ENCODE results near the gene ACRBP. TPM values are rescaled to one million over a fixed set of nuclear protein-coding genes. Genes with fewer than 3 reads are reported as not detected.
A peak's percentile ranks its signal among the peaks of the same experiment; 100 is the strongest.

ACRBP gene
- total RNA-seq, 1 experiment from 2014 or later, result 0.77 TPM

DNA sequence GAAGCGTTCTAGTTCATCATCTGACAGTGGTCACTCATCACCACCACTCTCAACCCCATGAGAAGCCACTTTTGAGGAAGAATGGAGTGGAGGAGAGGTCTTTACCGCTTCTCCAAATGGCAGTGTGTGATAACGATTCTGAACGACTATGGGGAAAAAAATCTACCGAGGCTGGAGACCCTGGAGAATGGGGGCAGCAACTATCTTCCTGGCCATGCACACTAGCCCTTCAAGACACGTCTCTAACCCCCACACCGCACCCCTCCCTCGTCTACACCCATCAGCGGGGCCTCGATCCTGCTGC lies 15.3 kb upstream of the ACRBP start:
- peak; percentile 51 for ATAC-seq
- ChIA-PET POLR2A (ENCODE audit: unreplicated experiment) (no interaction called here), CTCF (no interaction called here)
- Histone ChIP-seq H3K9ac (ENCODE audit: low read length) (peak overlapping the region; percentile 69), H3K4me3 (ENCODE audit: low read length) (peak overlapping the region; percentile 75), H3K9me3 (ENCODE audit: low read length) (no peaks in the 10 kb centered on the region), H3F3A (ENCODE audit: low read length, unreplicated experiment) (no peaks in the 10 kb centered on the region), H3K27me3 (ENCODE audit: low read length) (no peaks in the 10 kb centered on the region), H3K27ac (ENCODE audit: low read length) (no peak overlapping the region), H3K4me2 (ENCODE audit: low read length) (peak overlapping the region; percentile 91), H3K4me1 (ENCODE audit: insufficient read depth, low read length) (peaks cover 8% of the 10 kb centered on the region; the same call in 1 of the 2 replicates), H4K20me1 (ENCODE audit: low read length) (no peaks in the 10 kb centered on the region), H3K9me2 (replicated peaks; ENCODE audit: low read length) (no peaks in the 10 kb centered on the region), H3K79me2 (ENCODE audit: low read length) (peaks cover 11% of the 10 kb centered on the region), H2AFZ (ENCODE audit: low read length) (peak overlapping the region; percentile 79), H3K36me3 (ENCODE audit: low read depth, low read length) (peaks cover 4% of the 10 kb centered on the region; the same call in 1 of the 2 replicates)
- TF ChIP-seq EZH2 (IDR thresholded peaks at IDR 0.05; ENCODE audit: low read length, unreplicated experiment) (no peak), EZH2phosphoT487 (IDR thresholded peaks at IDR 0.05; ENCODE audit: borderline replicate concordance, low read length) (no peak)
- TF ChIP-seq, protein P1, sequence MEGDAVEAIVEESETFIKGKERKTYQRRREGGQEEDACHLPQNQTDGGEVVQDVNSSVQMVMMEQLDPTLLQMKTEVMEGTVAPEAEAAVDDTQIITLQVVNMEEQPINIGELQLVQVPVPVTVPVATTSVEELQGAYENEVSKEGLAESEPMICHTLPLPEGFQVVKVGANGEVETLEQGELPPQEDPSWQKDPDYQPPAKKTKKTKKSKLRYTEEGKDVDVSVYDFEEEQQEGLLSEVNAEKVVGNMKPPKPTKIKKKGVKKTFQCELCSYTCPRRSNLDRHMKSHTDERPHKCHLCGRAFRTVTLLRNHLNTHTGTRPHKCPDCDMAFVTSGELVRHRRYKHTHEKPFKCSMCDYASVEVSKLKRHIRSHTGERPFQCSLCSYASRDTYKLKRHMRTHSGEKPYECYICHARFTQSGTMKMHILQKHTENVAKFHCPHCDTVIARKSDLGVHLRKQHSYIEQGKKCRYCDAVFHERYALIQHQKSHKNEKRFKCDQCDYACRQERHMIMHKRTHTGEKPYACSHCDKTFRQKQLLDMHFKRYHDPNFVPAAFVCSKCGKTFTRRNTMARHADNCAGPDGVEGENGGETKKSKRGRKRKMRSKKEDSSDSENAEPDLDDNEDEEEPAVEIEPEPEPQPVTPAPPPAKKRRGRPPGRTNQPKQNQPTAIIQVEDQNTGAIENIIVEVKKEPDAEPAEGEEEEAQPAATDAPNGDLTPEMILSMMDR (conservative IDR thresholded peaks at IDR 0.05; ENCODE audit: low read depth, low read length), result no peak
- no peak for DNase-seq
- intact Hi-C loops (cut with micrococcal nuclease), result loop anchor here (5.0 kb wide), 1 partner anchor 45 kb away; no protein-coding TSS in a partner anchor
- TSS peak; percentile 63 for BruUV-seq (replicated peaks)

DNA sequence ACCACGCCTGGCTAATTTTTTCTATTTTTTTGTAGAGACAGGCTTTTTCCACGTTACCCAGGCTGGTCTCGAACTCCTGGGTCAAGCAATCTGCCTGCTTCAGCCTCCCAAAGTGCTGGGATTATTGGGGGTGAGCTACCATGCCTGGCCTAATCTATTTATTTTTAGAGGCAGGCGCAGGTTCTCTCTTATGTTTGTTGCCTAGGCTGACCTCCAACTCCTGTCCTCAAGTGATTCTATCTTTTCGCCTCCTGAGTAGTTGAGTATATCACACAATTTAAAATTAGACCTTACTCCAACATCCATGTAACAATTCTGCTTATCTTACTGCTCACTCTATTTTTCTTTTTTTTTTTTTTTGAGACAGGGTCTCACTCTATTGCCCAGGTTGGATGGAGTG lies 6.8 kb upstream of the ACRBP start:
- Histone ChIP-seq H3K27ac (ENCODE audit: low read length) (no peak overlapping the region), H3K4me1 (ENCODE audit: insufficient read depth, low read length) (no peaks in the 10 kb centered on the region), H3K4me3 (ENCODE audit: low read length) (no peak overlapping the region), H3K9me3 (ENCODE audit: low read length) (no peaks in the 10 kb centered on the region), H2AFZ (ENCODE audit: low read length) (no peak overlapping the region), H3K4me2 (ENCODE audit: low read length) (no peak overlapping the region), H3K9ac (ENCODE audit: low read length) (no peak overlapping the region), H3K27me3 (ENCODE audit: low read length) (no peaks in the 10 kb centered on the region), H4K20me1 (ENCODE audit: low read length) (no peaks in the 10 kb centered on the region), H3F3A (ENCODE audit: low read length, unreplicated experiment) (no peaks in the 10 kb centered on the region), H3K79me2 (ENCODE audit: low read length) (no peaks in the 10 kb centered on the region), H3K36me3 (ENCODE audit: low read depth, low read length) (no peaks in the 10 kb centered on the region), H3K9me2 (replicated peaks; ENCODE audit: low read length) (no peaks in the 10 kb centered on the region)
- no peak for DNase-seq
- intact Hi-C loops (cut with micrococcal nuclease), result no loop called here
- ATAC-seq, result no peak
- CTCF ChIA-PET, result no interaction called here
- POLR2A ChIA-PET (ENCODE audit: unreplicated experiment), result no interaction called here
- no TSS peak for BruUV-seq (replicated peaks)
- TF ChIP-seq, protein P1 (conservative IDR thresholded peaks at IDR 0.05; ENCODE audit: low read depth, low read length), result no peak
- TF ChIP-seq EZH2 (IDR thresholded peaks at IDR 0.05; ENCODE audit: low read length, unreplicated experiment) (no peak), EZH2phosphoT487 (IDR thresholded peaks at IDR 0.05; ENCODE audit: borderline replicate concordance, low read length) (no peak)

DNA sequence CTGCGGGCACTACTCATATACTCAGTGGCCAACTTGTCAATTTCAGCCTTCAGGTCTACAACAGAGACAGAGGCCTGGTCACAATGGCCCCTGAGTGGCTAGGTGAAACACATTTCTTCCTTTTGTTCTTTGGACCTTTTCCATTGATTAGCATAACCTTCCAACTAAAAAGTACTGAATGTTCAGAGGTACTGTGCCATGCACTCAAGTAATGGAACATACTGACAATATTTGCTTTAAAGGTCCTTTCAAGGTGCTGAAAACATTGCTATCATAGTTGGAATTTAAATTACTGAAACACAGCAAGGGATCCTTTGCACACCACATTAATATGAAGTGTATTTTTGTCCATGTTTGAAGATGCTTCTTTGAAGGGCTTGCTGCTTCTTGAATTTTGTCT lies 6.1 kb upstream of the ACRBP start:
- H3K36me3 ChIP-seq (ENCODE audit: low read depth, low read length), result no peaks in the 10 kb centered on the region
- TF ChIP-seq EZH2 (IDR thresholded peaks at IDR 0.05; ENCODE audit: low read length, unreplicated experiment) (no peak), EZH2phosphoT487 (IDR thresholded peaks at IDR 0.05; ENCODE audit: borderline replicate concordance, low read length) (no peak)
- TF ChIP-seq, protein P1 (conservative IDR thresholded peaks at IDR 0.05; ENCODE audit: low read depth, low read length), result no peak
- H3K27ac ChIP-seq (ENCODE audit: low read length), result no peak overlapping the region
- no peaks in the 10 kb centered on the region for H3K27me3 ChIP-seq (ENCODE audit: low read length)
- POLR2A ChIA-PET (ENCODE audit: unreplicated experiment), result no interaction called here
- H3K9me2 ChIP-seq (replicated peaks; ENCODE audit: low read length), result no peaks in the 10 kb centered on the region
- no peak overlapping the region for H2AFZ ChIP-seq (ENCODE audit: low read length)
- DNase-seq (no peak), ATAC-seq (no peak)
- no TSS peak for BruUV-seq (replicated peaks)
- no peaks in the 10 kb centered on the region for H3K9me3 ChIP-seq (ENCODE audit: low read length)
- no peaks in the 10 kb centered on the region for H3K79me2 ChIP-seq (ENCODE audit: low read length)
- no peaks in the 10 kb centered on the region for H3F3A ChIP-seq (ENCODE audit: low read length, unreplicated experiment)
- H3K4me3 ChIP-seq (ENCODE audit: low read length), result no peak overlapping the region
- H4K20me1 ChIP-seq (ENCODE audit: low read length), result no peaks in the 10 kb centered on the region
- intact Hi-C loops (cut with micrococcal nuclease), result no loop called here
- no peaks in the 10 kb centered on the region for H3K4me1 ChIP-seq (ENCODE audit: insufficient read depth, low read length)
- CTCF ChIA-PET, result no interaction called here
- H3K4me2 ChIP-seq (ENCODE audit: low read length), result no peak overlapping the region
- no peak overlapping the region for H3K9ac ChIP-seq (ENCODE audit: low read length)

Data from PC-3 (cell line).